ENCODE measurements around the gene ASCL3.

DNA sequence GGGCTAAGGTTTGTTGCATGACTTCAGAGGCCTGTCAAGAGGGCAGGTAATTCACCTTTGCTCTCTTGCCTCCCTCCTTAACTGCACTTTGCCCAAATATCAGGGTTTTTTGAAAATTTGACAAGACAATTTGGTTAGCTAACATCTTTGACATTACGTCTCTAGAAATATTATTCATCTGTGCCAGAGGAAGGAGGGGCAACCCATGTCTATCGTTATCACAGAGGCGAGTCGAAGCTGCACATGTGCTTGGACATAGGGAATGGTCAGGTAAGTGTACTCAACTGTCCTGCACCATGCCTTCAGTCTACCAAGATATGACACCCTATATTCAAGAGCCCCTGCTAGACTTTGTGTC is 28.2 kb downstream of the ASCL3 start:
- TF ChIP-seq, protein P1, sequence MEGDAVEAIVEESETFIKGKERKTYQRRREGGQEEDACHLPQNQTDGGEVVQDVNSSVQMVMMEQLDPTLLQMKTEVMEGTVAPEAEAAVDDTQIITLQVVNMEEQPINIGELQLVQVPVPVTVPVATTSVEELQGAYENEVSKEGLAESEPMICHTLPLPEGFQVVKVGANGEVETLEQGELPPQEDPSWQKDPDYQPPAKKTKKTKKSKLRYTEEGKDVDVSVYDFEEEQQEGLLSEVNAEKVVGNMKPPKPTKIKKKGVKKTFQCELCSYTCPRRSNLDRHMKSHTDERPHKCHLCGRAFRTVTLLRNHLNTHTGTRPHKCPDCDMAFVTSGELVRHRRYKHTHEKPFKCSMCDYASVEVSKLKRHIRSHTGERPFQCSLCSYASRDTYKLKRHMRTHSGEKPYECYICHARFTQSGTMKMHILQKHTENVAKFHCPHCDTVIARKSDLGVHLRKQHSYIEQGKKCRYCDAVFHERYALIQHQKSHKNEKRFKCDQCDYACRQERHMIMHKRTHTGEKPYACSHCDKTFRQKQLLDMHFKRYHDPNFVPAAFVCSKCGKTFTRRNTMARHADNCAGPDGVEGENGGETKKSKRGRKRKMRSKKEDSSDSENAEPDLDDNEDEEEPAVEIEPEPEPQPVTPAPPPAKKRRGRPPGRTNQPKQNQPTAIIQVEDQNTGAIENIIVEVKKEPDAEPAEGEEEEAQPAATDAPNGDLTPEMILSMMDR (IDR thresholded peaks at IDR 0.05) = 0 out of 3 replicates have a peak, but pooled peaks have one; percentile 10
- TF ChIP-seq SMC3 (IDR thresholded peaks at IDR 0.05) (no peak), EP300 (IDR thresholded peaks at IDR 0.05) (no peak), HOXA7 (CRISPR knock-in tag; IDR thresholded peaks at IDR 0.05) (no peak), POLR2AphosphoS2 (conservative IDR thresholded peaks at IDR 0.05; ENCODE audit: low read length) (no peak)
- TF ChIP-seq, protein P2, sequence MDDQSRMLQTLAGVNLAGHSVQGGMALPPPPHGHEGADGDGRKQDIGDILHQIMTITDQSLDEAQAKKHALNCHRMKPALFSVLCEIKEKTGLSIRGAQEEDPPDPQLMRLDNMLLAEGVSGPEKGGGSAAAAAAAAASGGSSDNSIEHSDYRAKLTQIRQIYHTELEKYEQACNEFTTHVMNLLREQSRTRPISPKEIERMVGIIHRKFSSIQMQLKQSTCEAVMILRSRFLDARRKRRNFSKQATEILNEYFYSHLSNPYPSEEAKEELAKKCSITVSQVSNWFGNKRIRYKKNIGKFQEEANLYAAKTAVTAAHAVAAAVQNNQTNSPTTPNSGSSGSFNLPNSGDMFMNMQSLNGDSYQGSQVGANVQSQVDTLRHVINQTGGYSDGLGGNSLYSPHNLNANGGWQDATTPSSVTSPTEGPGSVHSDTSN (IDR thresholded peaks at IDR 0.05) = no peak
- TF ChIP-seq, protein P3, sequence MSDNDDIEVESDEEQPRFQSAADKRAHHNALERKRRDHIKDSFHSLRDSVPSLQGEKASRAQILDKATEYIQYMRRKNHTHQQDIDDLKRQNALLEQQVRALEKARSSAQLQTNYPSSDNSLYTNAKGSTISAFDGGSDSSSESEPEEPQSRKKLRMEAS (IDR thresholded peaks at IDR 0.05) = no peak
